A549 (cell line): ENCODE data around the gene BCAS1. TPM values are rescaled to one million over a fixed set of nuclear protein-coding genes. Genes with fewer than 3 reads are reported as not detected.

Experiments used
- ATAC-seq, 2 experiments: fragments of 200-7000 bp in 1 of 2; fragments of >200 bp in 1 of 2; cut with Nextera tagmentation in 1 of 2; cut with Tn5 transposase in 1 of 2; 3 replicates each; pipeline versions ENCODE4 v1.8.0 to v1.9.1; 2018 to 2020; ENCODE audit warnings: mild to moderate bottlenecking in 1 of 2, moderate library complexity in 1 of 2
- CTCF ChIA-PET: fragments of 300-600 bp; sonication (Branson Sonifier 250); formaldehyde crosslinking; extraction: SDS; loops from one replicate; lab custom pipeline; 2021; ENCODE audit warnings: antibody characterized with exemption, inconsistent platforms; lab: Yijun Ruan, JAX
- POLR2A ChIA-PET: fragments of 350-600 bp; formaldehyde crosslinking; extraction: SDS; loops from one replicate; lab custom pipeline; 2021; ENCODE audit warnings: antibody characterized with exemption, inconsistent platforms; lab: Yijun Ruan, JAX
- DNase-seq, 2 experiments: peaks; one replicate each; pipeline versions ENCODE4 v3.0.0 to v3.0.0-alpha.2; 2011 to 2016; ENCODE audit warnings: low read depth in 1 of 2, low spot score in 1 of 2
- FAIRE-seq: peaks from 2 replicates; lab custom pipeline; 2011; peaks lifted over from hg19 to GRCh38; lab: Jason Lieb, UNC
- H3K27ac ChIP-seq, 2 experiments: fragments of >200 bp; sonication (Bioruptor Twin); formaldehyde crosslinking; 3 replicates each; pipeline ENCODE4 v1.5.1; 2016 to 2017
- H3K4me1 ChIP-seq: fragments of >200 bp; sonication (Bioruptor Twin); formaldehyde crosslinking; 3 replicates; pipeline ENCODE4 v1.6.1; 2016
- H3K4me2 ChIP-seq: fragments of >200 bp; sonication (Bioruptor Twin); formaldehyde crosslinking; 3 replicates; pipeline ENCODE4 v1.6.1; 2016
- H3K4me3 ChIP-seq: fragments of >200 bp; sonication (Bioruptor Twin); formaldehyde crosslinking; 3 replicates; pipeline ENCODE4 v1.5.1; 2016
- H3K9me3 ChIP-seq: fragments of >200 bp; sonication (Bioruptor Twin); formaldehyde crosslinking; 3 replicates; pipeline ENCODE4 v1.6.1; 2016
- CBX2 ChIP-seq: fragments of 200-600 bp; sonication (generic); IDR thresholded peaks from 2 replicates; pipeline ENCODE4 v1.6.1; 2016; ENCODE audit warnings: low read depth, mild to moderate bottlenecking, borderline replicate concordance
- EHMT2 ChIP-seq: fragments of 200-600 bp; sonication (generic); IDR thresholded peaks from 2 replicates; pipeline ENCODE4 v1.6.1; 2016; ENCODE audit warnings: antibody characterized with exemption, low read depth, mild to moderate bottlenecking, moderate library complexity
- EP300 ChIP-seq, 2 experiments: fragments of >200 bp; sonication (Bioruptor Twin); formaldehyde crosslinking; IDR thresholded peaks; 2 replicates in 1 of 2; 3 replicates in 1 of 2; pipeline ENCODE4 v1.6.1; 2016 to 2017
- ESRRA ChIP-seq: fragments of 150-350 bp; IDR thresholded peaks from 2 replicates; pipeline ENCODE4 v1.6.1; 2014; ENCODE audit warnings: mild to moderate bottlenecking, low read length, borderline replicate concordance
- FOSB ChIP-seq: fragments of 250-450 bp; sonication (Bioruptor Pico); IDR thresholded peaks from 2 replicates; pipeline ENCODE4 v1.5.0; 2020; ENCODE audit warnings: mild to moderate bottlenecking, moderate library complexity
- HOXA7 ChIP-seq: fragments of 250-450 bp; sonication (Bioruptor Pico); IDR thresholded peaks from 2 replicates; pipeline ENCODE4 v1.5.0; 2020; ENCODE audit warnings: mild to moderate bottlenecking, moderate library complexity
- JUNB ChIP-seq: fragments of >200 bp; sonication (Bioruptor Twin); formaldehyde crosslinking; IDR thresholded peaks from 2 replicates; pipeline ENCODE4 v1.6.1; 2016
- KDM1A ChIP-seq: fragments of 200-600 bp; sonication (generic); IDR thresholded peaks from 2 replicates; pipeline ENCODE4 v1.6.1; 2016; ENCODE audit warnings: low read depth, mild to moderate bottlenecking
- MYC ChIP-seq: IDR thresholded peaks from 2 replicates; pipeline ENCODE4 v1.6.1; 2012; ENCODE audit warnings: mild to moderate bottlenecking, inconsistent platforms, low read length, improper control_type of control experiment, borderline replicate concordance
- NR3C1 ChIP-seq: fragments of >200 bp; sonication (Bioruptor Twin); formaldehyde crosslinking; IDR thresholded peaks from 3 replicates; pipeline ENCODE4 v1.6.1; 2017
- POLR2AphosphoS2 ChIP-seq: conservative IDR thresholded peaks from 2 replicates; pipeline ENCODE4 v1.6.1; 2012; ENCODE audit warnings: low read length, improper control_type of control experiment, inconsistent platforms
- RAD21 ChIP-seq, 2 experiments: fragments of >200 bp in 1 of 2; sonication (Bioruptor Twin) in 1 of 2; formaldehyde crosslinking in 1 of 2; IDR thresholded peaks in 1 of 2; conservative IDR thresholded peaks in 1 of 2; 2 replicates in 1 of 2; 3 replicates in 1 of 2; pipeline ENCODE4 v1.6.1; 2012 to 2018; ENCODE audit warnings: inconsistent platforms in 1 of 2
- RARB ChIP-seq: fragments of 250-450 bp; sonication (Bioruptor Pico); IDR thresholded peaks from 2 replicates; pipeline ENCODE4 v1.8.0; 2021; ENCODE audit warnings: mild to moderate bottlenecking, moderate library complexity
- RCOR1 ChIP-seq: fragments of 150-350 bp; IDR thresholded peaks from 2 replicates; pipeline ENCODE4 v1.6.1; 2014; ENCODE audit warnings: antibody characterized with exemption, low read length, low read depth
- RNF2 ChIP-seq: fragments of 200-600 bp; sonication (generic); IDR thresholded peaks from 2 replicates; pipeline ENCODE4 v1.6.1; 2016; ENCODE audit warnings: low read depth, mild to moderate bottlenecking, antibody characterized with exemption, moderate library complexity, borderline replicate concordance
- SREBF2 ChIP-seq: fragments of 450-650 bp; IDR thresholded peaks from 2 replicates; pipeline ENCODE4 v1.6.1; 2014; ENCODE audit warnings: mild to moderate bottlenecking, moderate library complexity
- TFCP2L1 ChIP-seq: fragments of 250-450 bp; sonication (Bioruptor Pico); IDR thresholded peaks from 2 replicates; pipeline ENCODE4 v1.5.0; 2021; ENCODE audit warnings: mild to moderate bottlenecking
- ZFP36 ChIP-seq: fragments of 450-650 bp; IDR thresholded peaks from 2 replicates; pipeline ENCODE4 v1.6.1; 2014; ENCODE audit warnings: borderline replicate concordance; ENCODE audit not compliant: partially characterized antibody
- ZSCAN20 ChIP-seq: fragments of 250-450 bp; sonication (Bioruptor Pico); IDR thresholded peaks from 2 replicates; pipeline ENCODE4 v1.8.0; 2022; ENCODE audit warnings: mild to moderate bottlenecking, moderate library complexity
- WGBS: methylation state at CpG from one replicate; pipeline ENCODE4 v1.1.6; 2017; ENCODE audit errors: missing lambda C conversion rate; 5-methylcytosine and 5-hydroxymethylcytosine counted together
- polyA plus RNA-seq, 4 experiments: library from polyadenylated mRNA; depleted of rRNA in 3 of 4; stranded (reverse); fragments of >200 nt; fragmentation: RNase III in 1 of 4; extraction: RNeasy Plus Mini Kit Qiagen cat#74134 plus additional on column Dnase treatment in 1 of 4; gene quantifications; 2 replicates in 3 of 4; 3 replicates in 1 of 4; pipeline ENCODE4 v1.2.3, GENCODE V29; 2011 to 2017
- TF ChIP-seq, protein P1 (sequence below): fragments of 250-450 bp; sonication (Bioruptor Pico); IDR thresholded peaks from 2 replicates; pipeline ENCODE4 v1.5.0; 2021; ENCODE audit warnings: mild to moderate bottlenecking, moderate library complexity, borderline replicate concordance
- TF ChIP-seq, protein P2 (sequence below): fragments of >200 bp; sonication (Bioruptor Twin); formaldehyde crosslinking; IDR thresholded peaks from 3 replicates; pipeline ENCODE4 v1.5.1; 2016
- TF ChIP-seq, protein P3 (sequence below): IDR thresholded peaks from 2 replicates; pipeline ENCODE4 v1.6.1; 2012; ENCODE audit warnings: low read depth, borderline replicate concordance

Gene BCAS1
- polyA plus RNA-seq, 2 of the 4 experiments (the other 2 are of a cell fraction) = 1.4 to 3.9 TPM

DNA sequence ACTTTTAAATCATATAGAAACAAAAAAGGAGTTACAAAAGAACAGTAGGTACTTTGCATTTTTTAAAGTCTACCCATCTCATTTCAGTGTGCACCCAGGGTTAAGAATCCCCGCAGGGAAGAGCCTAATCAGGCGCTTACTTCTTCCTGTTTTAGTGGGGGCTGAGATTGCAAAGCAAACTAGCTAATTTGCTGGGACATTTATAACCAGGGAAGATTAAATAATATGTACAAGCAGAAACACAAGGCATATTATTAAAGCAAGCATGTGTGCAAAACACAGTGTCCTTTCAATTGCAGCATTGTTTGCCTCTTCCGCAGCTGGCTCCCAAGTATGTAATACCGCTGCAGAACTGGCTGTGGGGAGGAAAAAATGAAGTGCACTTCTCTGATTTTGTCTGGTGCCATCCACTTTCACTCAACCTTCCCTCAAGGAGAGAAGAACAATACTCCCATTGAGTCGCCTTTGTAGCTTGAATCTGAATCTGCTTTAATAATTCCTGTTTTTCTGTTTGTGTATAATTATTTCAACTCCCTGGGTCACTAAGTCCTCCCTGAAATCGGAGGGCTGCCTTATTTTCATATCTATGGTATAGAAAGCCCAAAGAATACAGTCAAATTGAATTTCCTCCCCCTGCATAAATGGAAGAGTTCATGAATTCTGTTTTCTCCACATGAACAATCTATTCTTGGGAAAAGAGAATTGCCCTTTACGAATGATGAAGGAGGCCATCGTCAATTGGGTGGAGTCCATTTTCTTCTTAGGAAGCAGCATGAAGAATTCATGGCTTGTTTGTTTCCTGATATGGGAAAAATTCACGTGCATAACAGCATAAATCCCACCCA, 23.3 kb upstream of the BCAS1 start:
- Histone ChIP-seq H3K4me3 (no peak overlapping the region), H3K4me2 (no peak overlapping the region), H3K9me3 (no peaks in the 10 kb centered on the region), H3K4me1 (peaks cover 24% of the 10 kb centered on the region), H3K27ac (peak overlapping the region in 1 of 2 experiments; percentile 0; a peak in 1 of 6 replicates)
- ATAC-seq (no peak), FAIRE-seq (no peak), DNase-seq (no peak)
- TF ChIP-seq, protein P1, sequence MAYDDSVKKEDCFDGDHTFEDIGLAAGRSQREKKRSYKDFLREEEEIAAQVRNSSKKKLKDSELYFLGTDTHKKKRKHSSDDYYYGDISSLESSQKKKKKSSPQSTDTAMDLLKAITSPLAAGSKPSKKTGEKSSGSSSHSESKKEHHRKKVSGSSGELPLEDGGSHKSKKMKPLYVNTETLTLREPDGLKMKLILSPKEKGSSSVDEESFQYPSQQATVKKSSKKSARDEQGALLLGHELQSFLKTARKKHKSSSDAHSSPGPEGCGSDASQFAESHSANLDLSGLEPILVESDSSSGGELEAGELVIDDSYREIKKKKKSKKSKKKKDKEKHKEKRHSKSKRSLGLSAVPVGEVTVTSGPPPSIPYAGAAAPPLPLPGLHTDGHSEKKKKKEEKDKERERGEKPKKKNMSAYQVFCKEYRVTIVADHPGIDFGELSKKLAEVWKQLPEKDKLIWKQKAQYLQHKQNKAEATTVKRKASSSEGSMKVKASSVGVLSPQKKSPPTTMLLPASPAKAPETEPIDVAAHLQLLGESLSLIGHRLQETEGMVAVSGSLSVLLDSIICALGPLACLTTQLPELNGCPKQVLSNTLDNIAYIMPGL = no peak
- TF ChIP-seq RNF2 = no peak
- no peak for TF ChIP-seq TFCP2L1 (CRISPR knock-in tag)
- no peak for TF ChIP-seq RCOR1
- no peak for TF ChIP-seq ZSCAN20 (CRISPR knock-in tag)
- TF ChIP-seq CBX2 = no peak
- TF ChIP-seq KDM1A = no peak
- TF ChIP-seq RAD21 (conservative IDR thresholded peaks at IDR 0.05 in 1 of 2, IDR thresholded peaks at IDR 0.05 in 1 of 2) = no peak
- TF ChIP-seq, protein P2, sequence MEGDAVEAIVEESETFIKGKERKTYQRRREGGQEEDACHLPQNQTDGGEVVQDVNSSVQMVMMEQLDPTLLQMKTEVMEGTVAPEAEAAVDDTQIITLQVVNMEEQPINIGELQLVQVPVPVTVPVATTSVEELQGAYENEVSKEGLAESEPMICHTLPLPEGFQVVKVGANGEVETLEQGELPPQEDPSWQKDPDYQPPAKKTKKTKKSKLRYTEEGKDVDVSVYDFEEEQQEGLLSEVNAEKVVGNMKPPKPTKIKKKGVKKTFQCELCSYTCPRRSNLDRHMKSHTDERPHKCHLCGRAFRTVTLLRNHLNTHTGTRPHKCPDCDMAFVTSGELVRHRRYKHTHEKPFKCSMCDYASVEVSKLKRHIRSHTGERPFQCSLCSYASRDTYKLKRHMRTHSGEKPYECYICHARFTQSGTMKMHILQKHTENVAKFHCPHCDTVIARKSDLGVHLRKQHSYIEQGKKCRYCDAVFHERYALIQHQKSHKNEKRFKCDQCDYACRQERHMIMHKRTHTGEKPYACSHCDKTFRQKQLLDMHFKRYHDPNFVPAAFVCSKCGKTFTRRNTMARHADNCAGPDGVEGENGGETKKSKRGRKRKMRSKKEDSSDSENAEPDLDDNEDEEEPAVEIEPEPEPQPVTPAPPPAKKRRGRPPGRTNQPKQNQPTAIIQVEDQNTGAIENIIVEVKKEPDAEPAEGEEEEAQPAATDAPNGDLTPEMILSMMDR = no peak
- TF ChIP-seq, protein P3, sequence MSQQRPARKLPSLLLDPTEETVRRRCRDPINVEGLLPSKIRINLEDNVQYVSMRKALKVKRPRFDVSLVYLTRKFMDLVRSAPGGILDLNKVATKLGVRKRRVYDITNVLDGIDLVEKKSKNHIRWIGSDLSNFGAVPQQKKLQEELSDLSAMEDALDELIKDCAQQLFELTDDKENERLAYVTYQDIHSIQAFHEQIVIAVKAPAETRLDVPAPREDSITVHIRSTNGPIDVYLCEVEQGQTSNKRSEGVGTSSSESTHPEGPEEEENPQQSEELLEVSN = no peak
- POLR2A ChIA-PET = no interaction called here
- 91% methylated on average over 9 of the region's 9 CpGs for WGBS
- CTCF ChIA-PET = interaction anchor here (0.6 to 19.2 kb wide), 11 partner anchors 9 to 554 kb away, joined by 3 to 655 read pairs (median 4); partner anchors contain the start of gene PFDN4

DNA sequence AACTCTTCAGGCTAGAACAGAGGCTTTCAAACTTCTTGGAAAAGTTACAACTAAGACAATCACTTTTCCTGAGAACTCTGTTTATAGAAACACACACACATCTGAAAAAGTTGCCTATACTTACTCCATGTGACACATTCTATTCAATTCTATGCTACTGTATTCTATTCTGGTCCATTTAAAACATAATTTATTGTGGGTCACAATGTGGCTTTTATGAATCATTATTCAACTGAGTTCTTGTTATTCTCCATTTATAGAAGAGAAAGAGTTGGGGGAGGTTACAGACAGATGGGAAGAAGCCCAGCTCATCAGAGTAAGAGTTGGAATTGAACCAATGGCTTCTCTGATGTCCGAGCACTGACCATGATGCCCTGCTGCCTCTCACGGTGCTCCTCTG, 21.6 kb upstream of the BCAS1 start:
- WGBS = 86% methylated on average over 2 of the region's 2 CpGs
- H3K4me1 ChIP-seq = peaks cover 8% of the 10 kb centered on the region
- H3K9me3 ChIP-seq = no peaks in the 10 kb centered on the region
- no peak overlapping the region for H3K4me3 ChIP-seq
- no peak overlapping the region for H3K4me2 ChIP-seq
- ChIA-PET CTCF (interaction anchor here (0.6 to 19.2 kb wide), 4 partner anchors 11 to 142 kb away, joined by 3 to 655 read pairs (median 6); partner anchors contain the start of gene PFDN4), POLR2A (interaction anchor here (1.0 kb wide), 1 partner anchor 82 kb away, joined by 3 read pairs; the partner anchor contains the start of gene CYP24A1)
- no peak for TF ChIP-seq JUNB
- no peak for TF ChIP-seq ZFP36
- no peak for TF ChIP-seq MYC
- TF ChIP-seq EP300 (IDR thresholded peaks at IDR 0.05) = no peak
- TF ChIP-seq, protein P2 = no peak
- TF ChIP-seq NR3C1 = no peak
- TF ChIP-seq POLR2AphosphoS2 = no peak
- no peak for TF ChIP-seq FOSB (CRISPR knock-in tag)
- TF ChIP-seq ESRRA = no peak
- no peak for TF ChIP-seq RARB (CRISPR knock-in tag)
- TF ChIP-seq EHMT2 = no peak
- TF ChIP-seq SREBF2 = no peak
- no peak for TF ChIP-seq HOXA7
- DNase-seq (no peak), FAIRE-seq (no peak), ATAC-seq (no peak)
- no peak overlapping the region for H3K27ac ChIP-seq
